ENCODE results near the gene CDH2. TPM values are rescaled to one million over a fixed set of nuclear protein-coding genes. Genes with fewer than 3 reads are reported as not detected.

The CDH2 gene
- polyA plus RNA-seq, 1 donor (not counting 4 experiments of a cell fraction or from before 2014, with no cell fraction given) = 0.46 TPM

GRCh38 chr18:27994571-27994970, 182.4 kb downstream of the CDH2 start:
- H3K27me3 ChIP-seq (ENCODE audit: control insufficient read depth, extremely low read depth, insufficient read depth, low read length) = no peaks in the 10 kb centered on the region
- no peaks in the 10 kb centered on the region for H3K79me2 ChIP-seq (ENCODE audit: control insufficient read depth, insufficient read depth, low read length)
- H4K20me1 ChIP-seq (ENCODE audit: control insufficient read depth, extremely low read depth, insufficient read depth, low read length) = no peaks in the 10 kb centered on the region
- peaks cover 11% of the 10 kb centered on the region for H3K4me1 ChIP-seq (ENCODE audit: control insufficient read depth, extremely low read depth, insufficient read depth, low read length)
- no peaks in the 10 kb centered on the region for H3K9me3 ChIP-seq (ENCODE audit: control insufficient read depth, low read depth, low read length)
- H3K9me1 ChIP-seq (ENCODE audit: control insufficient read depth, extremely low read depth, insufficient read depth, low read length) = no peaks in the 10 kb centered on the region
- DNase-seq (ENCODE audit: low read depth, low spot score) = no peak
- TF ChIP-seq EZH2 (IDR thresholded peaks at IDR 0.05; ENCODE audit: low read length) (no peak), CTCF (optimal IDR thresholded peaks at IDR 0.05 in 1 of 3, IDR thresholded peaks at IDR 0.05 in 1 of 3, conservative IDR thresholded peaks at IDR 0.05 in 1 of 3; ENCODE audit: extremely low read depth in 1 of 3, insufficient read depth in 2 of 3, low read length in 3 of 3) (no peak)
- no peak overlapping the region for H3K9ac ChIP-seq (ENCODE audit: control insufficient read depth, extremely low read depth, insufficient read depth, low read length)
- FAIRE-seq = no peak
- H2AFZ ChIP-seq (ENCODE audit: control insufficient read depth, low read length) = no peak overlapping the region
- dilution Hi-C loops (cut with MboI; ENCODE audit: extremely low pct_ligation_motif_present, low sequenced_read_pairs) = no loop called here
- no peaks in the 10 kb centered on the region for H3K36me3 ChIP-seq (ENCODE audit: control insufficient read depth in 2 of 2, extremely low read depth in 1 of 2, insufficient read depth in 2 of 2, low read length in 2 of 2)
- no peak overlapping the region for H3K4me2 ChIP-seq (ENCODE audit: control insufficient read depth, extremely low read depth, insufficient read depth, low read depth, low read length)
- H3K4me3 ChIP-seq (ENCODE audit: control insufficient read depth in 2 of 3, extremely low read depth in 1 of 3, insufficient read depth in 2 of 3, low read depth in 1 of 3, low read length in 3 of 3) = no peak overlapping the region
- H3K27ac ChIP-seq (ENCODE audit: control insufficient read depth, insufficient read depth, low read length) = no peak overlapping the region

- H3K27me3 ChIP-seq (ENCODE audit: control insufficient read depth, extremely low read depth, insufficient read depth, low read length) = no peaks in the 10 kb centered on the region
- H3K9ac ChIP-seq (ENCODE audit: control insufficient read depth, extremely low read depth, insufficient read depth, low read length) = no peak overlapping the region
- no peak overlapping the region for H3K4me2 ChIP-seq (ENCODE audit: control insufficient read depth, extremely low read depth, insufficient read depth, low read depth, low read length)
- H3K4me1 ChIP-seq (ENCODE audit: control insufficient read depth, extremely low read depth, insufficient read depth, low read length) = peaks cover 3% of the 10 kb centered on the region
- dilution Hi-C loops (cut with MboI; ENCODE audit: extremely low pct_ligation_motif_present, low sequenced_read_pairs) = no loop called here
- H3K9me1 ChIP-seq (ENCODE audit: control insufficient read depth, extremely low read depth, insufficient read depth, low read length) = no peaks in the 10 kb centered on the region
- no peak overlapping the region for H3K27ac ChIP-seq (ENCODE audit: control insufficient read depth, insufficient read depth, low read length)
- no peak overlapping the region for H2AFZ ChIP-seq (ENCODE audit: control insufficient read depth, low read length)
- FAIRE-seq (no peak), DNase-seq (ENCODE audit: low read depth, low spot score) (no peak)
- no peak overlapping the region for H3K4me3 ChIP-seq (ENCODE audit: control insufficient read depth in 2 of 3, extremely low read depth in 1 of 3, insufficient read depth in 2 of 3, low read depth in 1 of 3, low read length in 3 of 3)
- no peak for TF ChIP-seq CTCF (optimal IDR thresholded peaks at IDR 0.05 in 1 of 3, IDR thresholded peaks at IDR 0.05 in 1 of 3, conservative IDR thresholded peaks at IDR 0.05 in 1 of 3; ENCODE audit: extremely low read depth in 1 of 3, insufficient read depth in 2 of 3, low read length in 3 of 3)
- no peak for TF ChIP-seq EZH2 (IDR thresholded peaks at IDR 0.05; ENCODE audit: low read length)
- no peaks in the 10 kb centered on the region for H4K20me1 ChIP-seq (ENCODE audit: control insufficient read depth, extremely low read depth, insufficient read depth, low read length)
- H3K79me2 ChIP-seq (ENCODE audit: control insufficient read depth, insufficient read depth, low read length) = no peaks in the 10 kb centered on the region
- no peaks in the 10 kb centered on the region for H3K9me3 ChIP-seq (ENCODE audit: control insufficient read depth, low read depth, low read length)
- H3K36me3 ChIP-seq (ENCODE audit: control insufficient read depth in 2 of 2, extremely low read depth in 1 of 2, insufficient read depth in 2 of 2, low read length in 2 of 2) = no peaks in the 10 kb centered on the region
Observed at GRCh38 chr18:27991391-27991790, 185.5 kb downstream of the CDH2 start.

Data from keratinocyte (primary cell).